ENCODE measurements around the gene PLXNB1. TPM values are rescaled to one million over a fixed set of nuclear protein-coding genes. Genes with fewer than 3 reads are reported as not detected.

The PLXNB1 gene
- total and polyA plus RNA-seq, 2 of the 13 experiments (the other 11 are each of a cell fraction or from before 2014, with no cell fraction given) = 86.0 to 143 TPM

DNA sequence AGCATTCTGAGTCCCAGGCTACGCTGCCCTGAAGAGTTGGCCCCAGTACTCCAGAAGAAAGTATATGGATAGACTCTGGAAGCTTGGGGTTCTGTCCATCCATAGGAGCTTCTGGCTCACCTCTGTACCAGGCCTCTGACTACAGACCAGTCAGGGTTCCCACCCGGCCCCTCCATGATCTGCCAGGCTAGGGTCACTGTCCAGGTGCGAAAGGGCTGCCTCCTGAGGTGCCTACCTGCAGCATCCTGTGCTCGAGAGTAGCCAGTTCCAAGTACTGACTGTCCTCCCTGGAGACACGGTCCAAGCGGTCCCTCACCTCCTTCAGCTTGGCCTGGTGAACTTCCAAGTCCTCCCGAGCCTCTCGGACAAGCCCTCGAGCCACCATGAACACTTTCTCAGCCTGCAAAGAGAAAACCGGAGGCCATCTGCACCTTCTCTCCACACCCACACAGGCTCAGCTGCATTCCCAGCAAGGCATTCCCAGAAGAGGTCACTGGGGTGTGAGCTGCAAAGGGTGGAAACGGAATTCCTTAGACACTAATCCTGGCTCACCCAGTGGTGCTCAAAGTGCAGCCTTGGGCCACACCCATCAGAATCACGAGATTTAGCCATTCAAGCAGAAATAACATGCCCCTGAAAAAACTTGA is 3.7 kb upstream of the PLXNB1 start (continued):
- TF ChIP-seq ZNF678 (CRISPR knock-in tag; IDR thresholded peaks at IDR 0.05) (no peak), SATB2 (CRISPR knock-in tag; IDR thresholded peaks at IDR 0.05) (no peak), ZNF772 (CRISPR knock-in tag; IDR thresholded peaks at IDR 0.05) (0 out of 2 replicates have a peak, but pooled peaks have one; percentile 33), ZNF274 (CRISPR knock-in tag; IDR thresholded peaks at IDR 0.05) (no peak), TARDBP (CRISPR knock-in tag; IDR thresholded peaks at IDR 0.05) (peak; percentile 21; the same call in 1 of the 2 replicates), ZNF737 (CRISPR knock-in tag; IDR thresholded peaks at IDR 0.05; ENCODE audit: borderline replicate concordance) (no peak), AKAP8 (CRISPR knock-in tag; IDR thresholded peaks at IDR 0.05) (no peak), SYNCRIP (IDR thresholded peaks at IDR 0.05; ENCODE audit: insufficient read depth, low read depth, low read length) (no peak), HNF4G (IDR thresholded peaks at IDR 0.05; ENCODE audit: borderline replicate concordance, low read depth, low read length) (peak; percentile 18; the same call in 1 of the 2 replicates), HNF4G (CRISPR knock-in tag; IDR thresholded peaks at IDR 0.05; ENCODE audit: borderline replicate concordance, low read depth) (no peak), ELF3 (CRISPR knock-in tag; IDR thresholded peaks at IDR 0.05) (no peak), EHMT2 (IDR thresholded peaks at IDR 0.05; ENCODE audit: borderline replicate concordance, low read depth, low read length) (no peak), HNF4A (CRISPR knock-in tag; IDR thresholded peaks at IDR 0.05) (peak; percentile 77), ZBTB20 (CRISPR knock-in tag; IDR thresholded peaks at IDR 0.05; ENCODE audit: borderline replicate concordance, low read depth) (0 out of 2 replicates have a peak, but pooled peaks have one; percentile 26), TBP (CRISPR knock-in tag; IDR thresholded peaks at IDR 0.05) (no peak), DNMT3B (CRISPR knock-in tag; conservative IDR thresholded peaks at IDR 0.05) (no peak), ZNF605 (CRISPR knock-in tag; IDR thresholded peaks at IDR 0.05) (peak; percentile 22; the same call in 1 of the 2 replicates), TEAD3 (CRISPR knock-in tag; optimal IDR thresholded peaks at IDR 0.05; ENCODE audit: borderline replicate concordance) (peak; percentile 85)
- TF ChIP-seq, protein P1, sequence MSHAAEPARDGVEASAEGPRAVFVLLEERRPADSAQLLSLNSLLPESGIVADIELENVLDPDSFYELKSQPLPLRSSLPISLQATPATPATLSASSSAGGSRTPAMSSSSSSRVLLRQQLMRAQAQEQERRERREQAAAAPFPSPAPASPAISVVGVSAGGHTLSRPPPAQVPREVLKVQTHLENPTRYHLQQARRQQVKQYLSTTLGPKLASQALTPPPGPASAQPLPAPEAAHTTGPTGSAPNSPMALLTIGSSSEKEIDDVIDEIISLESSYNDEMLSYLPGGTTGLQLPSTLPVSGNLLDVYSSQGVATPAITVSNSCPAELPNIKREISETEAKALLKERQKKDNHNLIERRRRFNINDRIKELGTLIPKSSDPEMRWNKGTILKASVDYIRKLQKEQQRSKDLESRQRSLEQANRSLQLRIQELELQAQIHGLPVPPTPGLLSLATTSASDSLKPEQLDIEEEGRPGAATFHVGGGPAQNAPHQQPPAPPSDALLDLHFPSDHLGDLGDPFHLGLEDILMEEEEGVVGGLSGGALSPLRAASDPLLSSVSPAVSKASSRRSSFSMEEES (CRISPR knock-in tag; IDR thresholded peaks at IDR 0.05) = peak; percentile 79; the same call in 1 of the 2 replicates
- TF ChIP-seq, protein P2, sequence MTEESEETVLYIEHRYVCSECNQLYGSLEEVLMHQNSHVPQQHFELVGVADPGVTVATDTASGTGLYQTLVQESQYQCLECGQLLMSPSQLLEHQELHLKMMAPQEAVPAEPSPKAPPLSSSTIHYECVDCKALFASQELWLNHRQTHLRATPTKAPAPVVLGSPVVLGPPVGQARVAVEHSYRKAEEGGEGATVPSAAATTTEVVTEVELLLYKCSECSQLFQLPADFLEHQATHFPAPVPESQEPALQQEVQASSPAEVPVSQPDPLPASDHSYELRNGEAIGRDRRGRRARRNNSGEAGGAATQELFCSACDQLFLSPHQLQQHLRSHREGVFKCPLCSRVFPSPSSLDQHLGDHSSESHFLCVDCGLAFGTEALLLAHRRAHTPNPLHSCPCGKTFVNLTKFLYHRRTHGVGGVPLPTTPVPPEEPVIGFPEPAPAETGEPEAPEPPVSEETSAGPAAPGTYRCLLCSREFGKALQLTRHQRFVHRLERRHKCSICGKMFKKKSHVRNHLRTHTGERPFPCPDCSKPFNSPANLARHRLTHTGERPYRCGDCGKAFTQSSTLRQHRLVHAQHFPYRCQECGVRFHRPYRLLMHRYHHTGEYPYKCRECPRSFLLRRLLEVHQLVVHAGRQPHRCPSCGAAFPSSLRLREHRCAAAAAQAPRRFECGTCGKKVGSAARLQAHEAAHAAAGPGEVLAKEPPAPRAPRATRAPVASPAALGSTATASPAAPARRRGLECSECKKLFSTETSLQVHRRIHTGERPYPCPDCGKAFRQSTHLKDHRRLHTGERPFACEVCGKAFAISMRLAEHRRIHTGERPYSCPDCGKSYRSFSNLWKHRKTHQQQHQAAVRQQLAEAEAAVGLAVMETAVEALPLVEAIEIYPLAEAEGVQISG (CRISPR knock-in tag; IDR thresholded peaks at IDR 0.05) = no peak
- TF ChIP-seq, protein P3, sequence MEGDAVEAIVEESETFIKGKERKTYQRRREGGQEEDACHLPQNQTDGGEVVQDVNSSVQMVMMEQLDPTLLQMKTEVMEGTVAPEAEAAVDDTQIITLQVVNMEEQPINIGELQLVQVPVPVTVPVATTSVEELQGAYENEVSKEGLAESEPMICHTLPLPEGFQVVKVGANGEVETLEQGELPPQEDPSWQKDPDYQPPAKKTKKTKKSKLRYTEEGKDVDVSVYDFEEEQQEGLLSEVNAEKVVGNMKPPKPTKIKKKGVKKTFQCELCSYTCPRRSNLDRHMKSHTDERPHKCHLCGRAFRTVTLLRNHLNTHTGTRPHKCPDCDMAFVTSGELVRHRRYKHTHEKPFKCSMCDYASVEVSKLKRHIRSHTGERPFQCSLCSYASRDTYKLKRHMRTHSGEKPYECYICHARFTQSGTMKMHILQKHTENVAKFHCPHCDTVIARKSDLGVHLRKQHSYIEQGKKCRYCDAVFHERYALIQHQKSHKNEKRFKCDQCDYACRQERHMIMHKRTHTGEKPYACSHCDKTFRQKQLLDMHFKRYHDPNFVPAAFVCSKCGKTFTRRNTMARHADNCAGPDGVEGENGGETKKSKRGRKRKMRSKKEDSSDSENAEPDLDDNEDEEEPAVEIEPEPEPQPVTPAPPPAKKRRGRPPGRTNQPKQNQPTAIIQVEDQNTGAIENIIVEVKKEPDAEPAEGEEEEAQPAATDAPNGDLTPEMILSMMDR (CRISPR knock-in tag; IDR thresholded peaks at IDR 0.05) = no peak; the same call in 1 of the 2 replicates
- TF ChIP-seq, protein P4, sequence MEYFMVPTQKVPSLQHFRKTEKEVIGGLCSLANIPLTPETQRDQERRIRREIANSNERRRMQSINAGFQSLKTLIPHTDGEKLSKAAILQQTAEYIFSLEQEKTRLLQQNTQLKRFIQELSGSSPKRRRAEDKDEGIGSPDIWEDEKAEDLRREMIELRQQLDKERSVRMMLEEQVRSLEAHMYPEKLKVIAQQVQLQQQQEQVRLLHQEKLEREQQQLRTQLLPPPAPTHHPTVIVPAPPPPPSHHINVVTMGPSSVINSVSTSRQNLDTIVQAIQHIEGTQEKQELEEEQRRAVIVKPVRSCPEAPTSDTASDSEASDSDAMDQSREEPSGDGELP (IDR thresholded peaks at IDR 0.05; ENCODE audit: borderline replicate concordance, low read depth) = peak; percentile 31; the same call in 1 of the 2 replicates

All from HepG2 (cell line).